ENCODE measurements around the gene MAGI2. TPM values are rescaled to one million over a fixed set of nuclear protein-coding genes. Genes with fewer than 3 reads are reported as not detected.
"Not testable (repeated sequence)": the region's sequence is repeated elsewhere in the genome, so short reads cannot be mapped to it uniquely, and the experiment has no call there.

The MAGI2 gene
- total RNA-seq, 1 donor from 2014 or later = 51.3 TPM

- DNase-seq (ENCODE audit: low spot score) = no peak
- intact Hi-C loops (cut with DNase I) = no loop called here
- no peak for ATAC-seq
These were observed 407.4 kb downstream of the MAGI2 start for GRCh38 chr7:79046061-79046460.

- DNase-seq (ENCODE audit: low spot score) (no peak), ATAC-seq (no peak)
- intact Hi-C loops (cut with DNase I) = no loop called here
These were observed 416.5 kb downstream of the MAGI2 start for GRCh38 chr7:79037001-79037400.

- ATAC-seq (no peak), DNase-seq (ENCODE audit: low spot score) (no peak)
- intact Hi-C loops (cut with DNase I) = no loop called here
These were observed 417.1 kb downstream of the MAGI2 start for GRCh38 chr7:79036356-79036755.

- DNase-seq (ENCODE audit: low spot score) (no peak), ATAC-seq (no peak)
- intact Hi-C loops (cut with DNase I) = no loop called here
These were observed 417.6 kb downstream of the MAGI2 start for GRCh38 chr7:79035858-79036257.

- no peak for ATAC-seq
- DNase-seq (ENCODE audit: low spot score) = no peak
- intact Hi-C loops (cut with DNase I) = no loop called here
These were observed 418.7 kb downstream of the MAGI2 start for GRCh38 chr7:79034730-79035129.

GRCh38 chr7:79019711-79020110, 433.8 kb downstream of the MAGI2 start:
- intact Hi-C loops (cut with DNase I); DNase-seq (ENCODE audit: low spot score); ATAC-seq: not testable (repeated sequence)

- DNase-seq (ENCODE audit: low spot score) = no peak
- ATAC-seq = no peak
- intact Hi-C loops (cut with DNase I) = no loop called here
These were observed 441.5 kb downstream of the MAGI2 start for GRCh38 chr7:79011921-79012320.

GRCh38 chr7:79009647-79010046, 443.8 kb downstream of the MAGI2 start:
- intact Hi-C loops (cut with DNase I) = no loop called here
- DNase-seq (ENCODE audit: low spot score) (no peak), ATAC-seq (no peak)

- intact Hi-C loops (cut with DNase I) = no loop called here
- ATAC-seq (no peak), DNase-seq (ENCODE audit: low spot score) (no peak)
These were observed 444.7 kb downstream of the MAGI2 start for GRCh38 chr7:79008786-79009185.

GRCh38 chr7:78996013-78996412, 457.5 kb downstream of the MAGI2 start:
- no peak for ATAC-seq
- intact Hi-C loops (cut with DNase I) = no loop called here
- DNase-seq (ENCODE audit: low spot score) = no peak

GRCh38 chr7:78993341-78993740, 460.1 kb downstream of the MAGI2 start:
- DNase-seq (ENCODE audit: low spot score) = no peak
- ATAC-seq = no peak
- intact Hi-C loops (cut with DNase I) = no loop called here

- no peak for ATAC-seq
- DNase-seq (ENCODE audit: low spot score) = no peak
- intact Hi-C loops (cut with DNase I) = no loop called here
These were observed 468.0 kb downstream of the MAGI2 start for GRCh38 chr7:78985509-78985908.

- intact Hi-C loops (cut with DNase I) = no loop called here
- ATAC-seq (no peak), DNase-seq (ENCODE audit: low spot score) (no peak)
These were observed 470.0 kb downstream of the MAGI2 start for GRCh38 chr7:78983483-78983882.

GRCh38 chr7:78970440-78970916, 483.0 kb downstream of the MAGI2 start:
- DNase-seq (ENCODE audit: low spot score) (no peak), ATAC-seq (no peak)
- intact Hi-C loops (cut with DNase I) = no loop called here

- ATAC-seq (no peak), DNase-seq (ENCODE audit: low spot score) (no peak)
- intact Hi-C loops (cut with DNase I) = no loop called here
These were observed 484.5 kb downstream of the MAGI2 start for GRCh38 chr7:78968951-78969350.

- ATAC-seq; DNase-seq (ENCODE audit: low spot score); intact Hi-C loops (cut with DNase I): not testable (repeated sequence)
These were observed 485.9 kb downstream of the MAGI2 start for GRCh38 chr7:78967561-78967960.

- intact Hi-C loops (cut with DNase I) = no loop called here
- ATAC-seq (no peak), DNase-seq (ENCODE audit: low spot score) (no peak)
These were observed 486.4 kb downstream of the MAGI2 start for GRCh38 chr7:78967046-78967445.

GRCh38 chr7:78959477-78959876, 494.0 kb downstream of the MAGI2 start:
- ATAC-seq (no peak), DNase-seq (ENCODE audit: low spot score) (no peak)
- intact Hi-C loops (cut with DNase I) = no loop called here

- ATAC-seq (no peak), DNase-seq (ENCODE audit: low spot score) (no peak)
- intact Hi-C loops (cut with DNase I) = no loop called here
These were observed 498.1 kb downstream of the MAGI2 start for GRCh38 chr7:78955329-78955728.

GRCh38 chr7:78953726-78954363, 499.6 kb downstream of the MAGI2 start:
- DNase-seq (ENCODE audit: low spot score) (no peak), ATAC-seq (no peak)
- intact Hi-C loops (cut with DNase I) = no loop called here

GRCh38 chr7:78953090-78953489, 500.4 kb downstream of the MAGI2 start:
- DNase-seq (ENCODE audit: low spot score) = no peak
- intact Hi-C loops (cut with DNase I) = no loop called here
- ATAC-seq = no peak
